A673 (cell line): Measurements from ENCODE around the gene AKR1A1.

Source experiments
- EZH2 ChIP-seq: fragments of 200-600 bp; sonication (generic); IDR thresholded peaks from 2 replicates; pipeline ENCODE4 v1.6.1; 2017; ENCODE audit warnings: borderline replicate concordance, low read depth, mild to moderate bottlenecking, mixed read lengths, antibody characterized with exemption, low read length; ENCODE audit not compliant: poor library complexity, severe bottlenecking
- TF ChIP-seq, protein P1 (sequence below): fragments of 300-800, 200-600 bp; sonication (generic); conservative IDR thresholded peaks from 2 replicates; pipeline ENCODE4 v1.5.1; 2017; ENCODE audit warnings: low read depth, mild to moderate bottlenecking, antibody characterized with exemption, low read length, moderate library complexity, mixed read lengths

DNA sequence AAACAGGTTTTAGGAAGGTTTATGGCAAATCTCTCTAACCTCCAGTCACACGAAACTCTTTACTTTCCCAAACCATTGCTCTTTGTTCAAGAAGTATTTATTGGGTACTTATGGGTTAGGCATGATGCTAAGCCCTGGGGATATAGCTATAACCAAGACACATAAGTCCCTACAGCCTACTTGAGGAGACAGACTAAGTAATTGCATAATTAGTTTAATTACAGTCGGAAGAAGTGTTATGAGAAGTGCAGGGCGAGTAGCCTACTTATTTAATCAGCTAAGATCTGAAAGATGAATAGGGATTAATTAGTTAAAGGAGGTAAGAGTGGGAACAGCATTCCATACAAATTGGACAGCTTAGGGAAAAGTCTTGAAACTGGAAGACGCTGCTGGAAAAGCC is 20.0 kb downstream of the AKR1A1 start:
- TF ChIP-seq, protein P1, sequence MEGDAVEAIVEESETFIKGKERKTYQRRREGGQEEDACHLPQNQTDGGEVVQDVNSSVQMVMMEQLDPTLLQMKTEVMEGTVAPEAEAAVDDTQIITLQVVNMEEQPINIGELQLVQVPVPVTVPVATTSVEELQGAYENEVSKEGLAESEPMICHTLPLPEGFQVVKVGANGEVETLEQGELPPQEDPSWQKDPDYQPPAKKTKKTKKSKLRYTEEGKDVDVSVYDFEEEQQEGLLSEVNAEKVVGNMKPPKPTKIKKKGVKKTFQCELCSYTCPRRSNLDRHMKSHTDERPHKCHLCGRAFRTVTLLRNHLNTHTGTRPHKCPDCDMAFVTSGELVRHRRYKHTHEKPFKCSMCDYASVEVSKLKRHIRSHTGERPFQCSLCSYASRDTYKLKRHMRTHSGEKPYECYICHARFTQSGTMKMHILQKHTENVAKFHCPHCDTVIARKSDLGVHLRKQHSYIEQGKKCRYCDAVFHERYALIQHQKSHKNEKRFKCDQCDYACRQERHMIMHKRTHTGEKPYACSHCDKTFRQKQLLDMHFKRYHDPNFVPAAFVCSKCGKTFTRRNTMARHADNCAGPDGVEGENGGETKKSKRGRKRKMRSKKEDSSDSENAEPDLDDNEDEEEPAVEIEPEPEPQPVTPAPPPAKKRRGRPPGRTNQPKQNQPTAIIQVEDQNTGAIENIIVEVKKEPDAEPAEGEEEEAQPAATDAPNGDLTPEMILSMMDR: no peak
- TF ChIP-seq EZH2: no peak
